RWPE2 (cell line): ENCODE data around the gene ABHD2.

Experiments
- ATAC-seq: fragments of 200-7000 bp; cut with Tn5 transposase; 3 replicates; pipeline ENCODE4 v1.9.1; 2021; ENCODE audit warnings: low read depth
- DNase-seq: peaks from one replicate; pipeline ENCODE4 v3.0.0-alpha.2; 2020; ENCODE audit warnings: low spot score
- H3K27ac ChIP-seq: fragments of 450-650 bp; 2 replicates; pipeline ENCODE4 v1.5.1; 2017; ENCODE audit warnings: mild to moderate bottlenecking; ENCODE audit not compliant: poor library complexity, severe bottlenecking
- H3K27me3 ChIP-seq: fragments of 250-450 bp; sonication (Bioruptor Pico); 2 replicates; pipeline ENCODE4 v1.5.1; 2021; ENCODE audit warnings: mild to moderate bottlenecking, moderate library complexity; ENCODE audit not compliant: insufficient read depth, poor library complexity, severe bottlenecking
- H3K36me3 ChIP-seq: fragments of 250-450 bp; sonication (Bioruptor Pico); 2 replicates; pipeline ENCODE4 v1.5.1; 2020; ENCODE audit warnings: low read depth, mild to moderate bottlenecking, moderate library complexity
- H3K4me1 ChIP-seq: fragments of 250-450 bp; sonication (Bioruptor Pico); 2 replicates; pipeline ENCODE4 v1.5.1; 2021; ENCODE audit warnings: mild to moderate bottlenecking, moderate library complexity; ENCODE audit not compliant: insufficient read depth, poor library complexity, severe bottlenecking
- H3K4me3 ChIP-seq: fragments of 250-450 bp; sonication (Bioruptor Pico); 2 replicates; pipeline ENCODE4 v1.5.1; 2021; ENCODE audit warnings: mild to moderate bottlenecking, moderate library complexity; ENCODE audit not compliant: severe bottlenecking
- H3K9me3 ChIP-seq: fragments of 250-450 bp; sonication (Bioruptor Pico); 2 replicates; pipeline ENCODE4 v1.5.1; 2021; ENCODE audit warnings: mild to moderate bottlenecking, moderate library complexity; ENCODE audit not compliant: severe bottlenecking
- CTCF ChIP-seq: fragments of 450-650 bp; IDR thresholded peaks from one replicate; pipeline ENCODE4 v1.5.1; 2017; ENCODE audit warnings: mild to moderate bottlenecking, moderate library complexity; ENCODE audit not compliant: poor library complexity, severe bottlenecking

ABHD2 gene

GRCh38 chr15:89087161-89087829, 961 bp upstream of the ABHD2 start:
- H3K9me3 ChIP-seq: no peaks in the 10 kb centered on the region
- DNase-seq (no peak), ATAC-seq (no peak)
- peaks cover 9% of the 10 kb centered on the region; the same call in 1 of the 2 replicates for H3K36me3 ChIP-seq
- H3K4me1 ChIP-seq: peaks cover 41% of the 10 kb centered on the region
- no peak for TF ChIP-seq CTCF
- peak overlapping the region; percentile 91 for H3K27ac ChIP-seq
- H3K4me3 ChIP-seq: peak overlapping the region; percentile 18
- H3K27me3 ChIP-seq: no peaks in the 10 kb centered on the region

- ATAC-seq (no peak), DNase-seq (no peak)
- no peak for TF ChIP-seq CTCF
- H3K27me3 ChIP-seq: no peaks in the 10 kb centered on the region
- no peaks in the 10 kb centered on the region for H3K9me3 ChIP-seq
- H3K4me1 ChIP-seq: peaks cover 33% of the 10 kb centered on the region
- peak overlapping the region; percentile 91 for H3K27ac ChIP-seq
- peaks cover 13% of the 10 kb centered on the region for H3K36me3 ChIP-seq
- peak overlapping the region; percentile 70 for H3K4me3 ChIP-seq
Measured at GRCh38 chr15:89088605-89089315, 504 bp downstream of the ABHD2 start.

GRCh38 chr15:89089316-89090230, 1.3 kb downstream of the ABHD2 start:
- Histone ChIP-seq H3K27ac (peak overlapping the region; percentile 91), H3K36me3 (peaks cover 21% of the 10 kb centered on the region), H3K27me3 (no peaks in the 10 kb centered on the region), H3K4me1 (peaks cover 32% of the 10 kb centered on the region), H3K4me3 (peak overlapping the region; percentile 70), H3K9me3 (no peaks in the 10 kb centered on the region)
- no peak for ATAC-seq
- DNase-seq: no peak
- TF ChIP-seq CTCF: no peak

- DNase-seq: no peak
Measured at GRCh38 chr15:89090791-89091626, 2.8 kb downstream of the ABHD2 start.

More at GRCh38 chr15:89090791-89091626, 2.8 kb downstream of the ABHD2 start:
- TF ChIP-seq CTCF: peak; percentile 43
- Histone ChIP-seq H3K4me1 (peaks cover 32% of the 10 kb centered on the region), H3K36me3 (peaks cover 25% of the 10 kb centered on the region), H3K27me3 (no peaks in the 10 kb centered on the region), H3K9me3 (no peaks in the 10 kb centered on the region), H3K27ac (peak overlapping the region; percentile 91), H3K4me3 (peak overlapping the region; percentile 3)
- ATAC-seq: peak; percentile 38
